H1 (cell line): Measurements from ENCODE around the gene TBC1D20. TPM values are rescaled to one million over a fixed set of nuclear protein-coding genes. Genes with fewer than 3 reads are reported as not detected.

Source experiments
- CTCF ChIA-PET: fragments of 300-600 bp; sonication (Branson Sonifier 250); formaldehyde crosslinking; loops from one replicate; lab custom pipeline; 2021; ENCODE audit not compliant: partially characterized antibody; lab: Charles Lee
- POLR2A ChIA-PET: fragments of 300-600 bp; sonication (Branson Sonifier 250); formaldehyde crosslinking; loops from one replicate; lab custom pipeline; 2021; ENCODE audit warnings: inconsistent platforms; ENCODE audit not compliant: partially characterized antibody; lab: Charles Lee
- DNase-seq, 2 experiments: peaks; one replicate each; pipeline versions ENCODE4 v3.0.0 to v3.0.0-alpha.2; 2010 to 2022; ENCODE audit warnings: low spot score in 2 of 2, low read depth in 1 of 2, mixed read lengths in 1 of 2
- FAIRE-seq: peaks from 2 replicates; lab custom pipeline; 2011; peaks lifted over from hg19 to GRCh38; lab: Jason Lieb, UNC
- H2AFZ ChIP-seq: 2 replicates; pipeline ENCODE4 v1.8.1; 2012; ENCODE audit warnings: low read length, inconsistent platforms
- H2AK5ac ChIP-seq: 2 replicates; pipeline ENCODE4 v1.6.1; 2013; ENCODE audit warnings: low read depth, low read length
- H2BK120ac ChIP-seq: replicated peaks from 2 replicates; pipeline ENCODE3; 2013; ENCODE audit warnings: low read depth, low read length, inconsistent platforms
- H2BK12ac ChIP-seq: 2 replicates; pipeline ENCODE4 v1.6.1; 2013; ENCODE audit warnings: low read depth, low read length
- H2BK15ac ChIP-seq: 2 replicates; pipeline ENCODE4 v1.6.1; 2013; ENCODE audit warnings: low read length
- H2BK20ac ChIP-seq: 2 replicates; pipeline ENCODE4 v1.6.1; 2013; ENCODE audit warnings: low read length
- H2BK5ac ChIP-seq: 2 replicates; pipeline ENCODE4 v1.6.1; 2013; ENCODE audit warnings: low read depth, low read length
- H3K14ac ChIP-seq: 2 replicates; pipeline ENCODE4 v1.6.1; 2013; ENCODE audit warnings: inconsistent platforms; ENCODE audit not compliant: insufficient read length
- H3K18ac ChIP-seq: 2 replicates; pipeline ENCODE4 v1.6.1; 2013; ENCODE audit warnings: low read length; ENCODE audit errors: extremely low read depth
- H3K23ac ChIP-seq: 2 replicates; pipeline ENCODE4 v1.6.1; 2013; ENCODE audit warnings: inconsistent platforms; ENCODE audit not compliant: insufficient read length
- H3K23me2 ChIP-seq: 2 replicates; pipeline ENCODE4 v1.6.1; 2013; ENCODE audit warnings: low read depth, low read length
- H3K27ac ChIP-seq: 2 replicates; pipeline ENCODE4 v1.6.1; 2011; ENCODE audit warnings: low read depth, low read length, inconsistent platforms
- H3K27me3 ChIP-seq, 4 experiments: replicated peaks in 1 of 4; 1 replicate in 1 of 4; 2 replicates in 3 of 4; pipeline versions ENCODE4 v1.6.1 to v1.8.1; 2011 to 2013; ENCODE audit warnings: low read length in 3 of 4, mild to moderate bottlenecking in 3 of 4, inconsistent platforms in 2 of 4, mixed read lengths in 2 of 4, moderate library complexity in 1 of 4; ENCODE audit not compliant: control insufficient read depth in 3 of 4, insufficient read depth in 3 of 4; ENCODE audit errors: extremely low read depth in 1 of 4
- H3K36me3 ChIP-seq, 4 experiments: 2 replicates each; pipeline versions ENCODE4 v1.6.1 to v1.8.1; 2011 to 2013; ENCODE audit warnings: mild to moderate bottlenecking in 4 of 4, low read length in 3 of 4, moderate library complexity in 2 of 4, control low read depth in 1 of 4, inconsistent platforms in 1 of 4; ENCODE audit not compliant: insufficient read depth in 4 of 4, control insufficient read depth in 2 of 4
- H3K4ac ChIP-seq: replicated peaks from 2 replicates; pipeline ENCODE3; 2013; ENCODE audit warnings: low read length, low read depth, mixed read lengths, inconsistent platforms; ENCODE audit not compliant: insufficient read length
- H3K4me1 ChIP-seq, 4 experiments: replicated peaks in 1 of 4; 1 replicate in 1 of 4; 2 replicates in 3 of 4; pipeline versions ENCODE4 v1.6.1 to v1.8.1; 2011 to 2013; ENCODE audit warnings: low read length in 3 of 4, inconsistent platforms in 2 of 4, mixed read lengths in 1 of 4; ENCODE audit not compliant: insufficient read depth in 4 of 4, control insufficient read depth in 3 of 4
- H3K4me2 ChIP-seq, 2 experiments: 2 replicates each; pipeline versions ENCODE4 v1.6.1 to v1.8.1; 2011 to 2013; ENCODE audit warnings: low read depth in 2 of 2, low read length in 2 of 2, control low read depth in 1 of 2, inconsistent platforms in 1 of 2, mild to moderate bottlenecking in 1 of 2; ENCODE audit not compliant: insufficient read depth in 1 of 2
- H3K4me3 ChIP-seq, 4 experiments: fragments of 200-600, 300-600 bp in 1 of 4; sonication (generic), shearing (Covaris generic), sonication (Bioruptor Twin) in 1 of 4; 2 replicates each; pipeline versions ENCODE4 v1.5.1 to v1.8.1; 2011 to 2016; ENCODE audit warnings: low read length in 4 of 4, low read depth in 3 of 4, control low read depth in 2 of 4, inconsistent platforms in 2 of 4, mild to moderate bottlenecking in 2 of 4, mixed read lengths in 1 of 4, moderate library complexity in 1 of 4; ENCODE audit not compliant: insufficient read depth in 2 of 4; ENCODE audit errors: extremely low read depth in 1 of 4
- H3K56ac ChIP-seq: replicated peaks from 2 replicates; pipeline ENCODE3; 2013; ENCODE audit warnings: low read depth, mild to moderate bottlenecking, mixed read lengths, low read length, inconsistent platforms; ENCODE audit not compliant: insufficient read length
- H3K79me1 ChIP-seq: 2 replicates; pipeline ENCODE4 v1.6.1; 2013; ENCODE audit warnings: low read depth, low read length, control low read depth
- H3K79me2 ChIP-seq, 2 experiments: 2 replicates each; pipeline versions ENCODE4 v1.6.1 to v1.8.1; 2012 to 2013; ENCODE audit warnings: low read length in 2 of 2, mild to moderate bottlenecking in 2 of 2, inconsistent platforms in 1 of 2; ENCODE audit not compliant: insufficient read depth in 2 of 2, control insufficient read depth in 1 of 2
- H3K9ac ChIP-seq, 4 experiments: replicated peaks in 1 of 4; 1 replicate in 1 of 4; 2 replicates in 3 of 4; pipeline versions ENCODE4 v1.6.1 to v1.8.1; 2011 to 2013; ENCODE audit warnings: low read depth in 3 of 4, low read length in 3 of 4, control low read depth in 2 of 4, mild to moderate bottlenecking in 2 of 4, moderate library complexity in 2 of 4, inconsistent platforms in 1 of 4; ENCODE audit errors: extremely low read depth in 1 of 4
- H3K9me3 ChIP-seq, 2 experiments: 2 replicates each; pipeline versions ENCODE4 v1.6.1 to v1.8.1; 2012 to 2013; ENCODE audit warnings: mild to moderate bottlenecking in 2 of 2, moderate library complexity in 2 of 2, control low read depth in 1 of 2, inconsistent platforms in 1 of 2, low read depth in 1 of 2, low read length in 1 of 2, mixed read lengths in 1 of 2; ENCODE audit not compliant: insufficient read depth in 2 of 2
- H4K20me1 ChIP-seq, 2 experiments: replicated peaks in 1 of 2; 2 replicates each; pipeline versions ENCODE3 to v1.8.1; 2011 to 2013; ENCODE audit warnings: inconsistent platforms in 2 of 2, low read length in 2 of 2, mild to moderate bottlenecking in 1 of 2; ENCODE audit not compliant: insufficient read depth in 2 of 2, control insufficient read depth in 1 of 2
- H4K5ac ChIP-seq: 2 replicates; pipeline ENCODE4 v1.6.1; 2013; ENCODE audit warnings: low read length, low read depth, mixed read lengths, inconsistent platforms; ENCODE audit not compliant: insufficient read length
- H4K8ac ChIP-seq: 2 replicates; pipeline ENCODE4 v1.8.0; 2013; ENCODE audit warnings: mild to moderate bottlenecking, moderate library complexity, low read length, inconsistent platforms; ENCODE audit not compliant: insufficient read depth; ENCODE audit errors: extremely low read depth
- H4K91ac ChIP-seq: replicated peaks from 2 replicates; pipeline ENCODE3; 2013; ENCODE audit warnings: low read length, mixed read lengths, inconsistent platforms; ENCODE audit not compliant: insufficient read length
- SP1 ChIP-seq: IDR thresholded peaks from 2 replicates; pipeline ENCODE4 v1.6.1; 2011; ENCODE audit warnings: low read depth, low read length
- WGBS, 2 experiments: shearing (Covaris generic) in 1 of 2; methylation state at CpG; one replicate each; pipeline versions ENCODE4 v1.1.6 to v1.1.7; 2013 to 2015; ENCODE audit warnings: low lambda C conversion rate in 2 of 2, mixed read lengths in 2 of 2, inconsistent platforms in 1 of 2, low coverage in 1 of 2, missing lambda C conversion rate in 1 of 2; ENCODE audit not compliant: insufficient replicate concordance in 2 of 2, insufficient coverage in 1 of 2, insufficient read length in 1 of 2; ENCODE audit errors: extremely low coverage in 1 of 2, missing lambda C conversion rate in 1 of 2; 5-methylcytosine and 5-hydroxymethylcytosine counted together
- polyA plus RNA-seq, 7 experiments: library from polyadenylated mRNA; depleted of rRNA in 3 of 7; stranded (reverse) in 5 of 7; unstranded in 2 of 7; fragments of >200 nt in 5 of 7; fragments of 200-250 nt in 2 of 7; gene quantifications; 1 replicate in 5 of 7; 2 replicates in 1 of 7; 4 replicates in 1 of 7; pipeline versions ENCODE4 v1.2.1 to v1.2.3, GENCODE V29; 2011 to 2013; ENCODE audit warnings: missing spikeins in 2 of 7, mixed read lengths in 2 of 7
- total RNA-seq: library from RNA; stranded (reverse); fragmentation: NEBNext Ultra II Directional; extraction: Animal tissue kit (Norgen Biotek cat#: 25700); gene quantifications from 2 replicates; pipeline ENCODE4 v1.2.1, GENCODE V29; 2021

Gene TBC1D20
- total and polyA plus RNA-seq, 2 of the 8 experiments (the other 6 are each of a cell fraction or from before 2014, with no cell fraction given) = 14.5 to 17.1 TPM

DNA sequence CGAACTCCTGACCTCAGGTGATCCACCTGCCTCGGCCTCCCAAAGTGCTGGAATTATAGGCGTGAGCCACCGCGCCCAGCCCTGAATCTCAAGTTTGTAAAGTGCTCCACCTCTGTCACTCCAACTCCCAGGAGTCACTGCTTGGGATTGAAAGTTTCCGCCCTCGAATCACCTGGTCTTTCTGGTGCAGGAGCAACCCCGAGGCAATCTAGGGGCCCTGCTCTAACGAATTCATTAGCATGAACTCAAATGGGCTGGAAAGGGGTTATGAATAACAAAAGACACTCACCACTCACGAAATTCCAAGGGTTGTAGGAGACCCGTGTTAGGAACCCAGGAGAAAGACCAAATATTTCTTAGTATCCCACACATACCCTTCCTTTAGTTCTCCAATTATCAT lies 28.1 kb downstream of the TBC1D20 start:
- Histone ChIP-seq H2BK120ac (no peak overlapping the region), H3K56ac (no peak overlapping the region), H4K91ac (no peak overlapping the region), H3K79me1 (no peaks in the 10 kb centered on the region), H3K9ac (no peak overlapping the region), H4K20me1 (peaks cover 9 to 42% of the 10 kb centered on the region in 2 experiments), H2AFZ (no peak overlapping the region), H3K27me3 (peaks cover 0 to 11% (median 3%) of the 10 kb centered on the region in 4 experiments; a peak in 4 of 7 replicates), H2BK12ac (no peak overlapping the region), H4K8ac (no peak overlapping the region), H3K9me3 (no peaks in the 10 kb centered on the region), H3K4ac (no peak overlapping the region), H2AK5ac (no peak overlapping the region), H3K18ac (no peak overlapping the region), H3K27ac (no peak overlapping the region), H2BK5ac (no peak overlapping the region), H3K36me3 (peaks cover 9 to 38% (median 17%) of the 10 kb centered on the region in 4 experiments; a peak in 6 of 8 replicates), H4K5ac (no peak overlapping the region), H3K4me2 (peak overlapping the region; percentile 43 to 57), H2BK20ac (no peak overlapping the region), H3K79me2 (no peaks in the 10 kb centered on the region), H3K23me2 (no peaks in the 10 kb centered on the region), H3K23ac (no peak overlapping the region), H3K14ac (no peak overlapping the region), H2BK15ac (no peak overlapping the region), H3K4me3 (peak overlapping the region in 1 of 4 experiments; percentile 40; a peak in 2 of 8 replicates), H3K4me1 (peaks cover 0 to 13% (median 5%) of the 10 kb centered on the region in 4 experiments; a peak in 6 of 7 replicates)
- CTCF ChIA-PET = interaction anchor here (1.5 to 4.1 kb wide), 4 partner anchors 27 to 305 kb away, joined by 5 to 17 read pairs (median 12); no protein-coding TSS in a partner anchor
- POLR2A ChIA-PET = interaction anchor here (0.8 to 2.4 kb wide), 9 partner anchors 10 to 109 kb away, joined by 3 to 11 read pairs (median 4); partner anchors contain the start of genes CSNK2A1, RBCK1 and TBC1D20
- DNase-seq (peak in 1 of 2 experiments; percentile 75), FAIRE-seq (peak; percentile 98)
- WGBS, 2 experiments = 26% methylated on average over 11 of the region's 11 CpGs; no CpG with 5 or more reads in 1 of the 2 experiments
- peak; percentile 69; the same call in 1 of the 2 replicates for TF ChIP-seq SP1
